ENCODE results near the gene ATXN7L1.

GRCh38 chr7:105682341-105683060, 193.9 kb downstream of the ATXN7L1 start:
- TF ChIP-seq GATA2 (IDR thresholded peaks at IDR 0.05; ENCODE audit: low read depth, low read length) (no peak), GATA3 (IDR thresholded peaks at IDR 0.05; ENCODE audit: low read depth, low read length) (no peak)

All from SH-SY5Y (cell line).